ENCODE results near the gene TRIML2. TPM values are rescaled to one million over a fixed set of nuclear protein-coding genes. Genes with fewer than 3 reads are reported as not detected.

The TRIML2 gene, protein sequence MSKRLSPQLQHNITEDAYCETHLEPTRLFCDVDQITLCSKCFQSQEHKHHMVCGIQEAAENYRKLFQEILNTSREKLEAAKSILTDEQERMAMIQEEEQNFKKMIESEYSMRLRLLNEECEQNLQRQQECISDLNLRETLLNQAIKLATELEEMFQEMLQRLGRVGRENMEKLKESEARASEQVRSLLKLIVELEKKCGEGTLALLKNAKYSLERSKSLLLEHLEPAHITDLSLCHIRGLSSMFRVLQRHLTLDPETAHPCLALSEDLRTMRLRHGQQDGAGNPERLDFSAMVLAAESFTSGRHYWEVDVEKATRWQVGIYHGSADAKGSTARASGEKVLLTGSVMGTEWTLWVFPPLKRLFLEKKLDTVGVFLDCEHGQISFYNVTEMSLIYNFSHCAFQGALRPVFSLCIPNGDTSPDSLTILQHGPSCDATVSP
- 13.4 TPM for total RNA-seq (ENCODE audit: unreplicated experiment)
- long read RNA-seq, partial matches to known transcripts: 1 of 1 reads
- long read RNA-seq, other reads (novel, unspliced or antisense): 0 of 1 reads

DNA sequence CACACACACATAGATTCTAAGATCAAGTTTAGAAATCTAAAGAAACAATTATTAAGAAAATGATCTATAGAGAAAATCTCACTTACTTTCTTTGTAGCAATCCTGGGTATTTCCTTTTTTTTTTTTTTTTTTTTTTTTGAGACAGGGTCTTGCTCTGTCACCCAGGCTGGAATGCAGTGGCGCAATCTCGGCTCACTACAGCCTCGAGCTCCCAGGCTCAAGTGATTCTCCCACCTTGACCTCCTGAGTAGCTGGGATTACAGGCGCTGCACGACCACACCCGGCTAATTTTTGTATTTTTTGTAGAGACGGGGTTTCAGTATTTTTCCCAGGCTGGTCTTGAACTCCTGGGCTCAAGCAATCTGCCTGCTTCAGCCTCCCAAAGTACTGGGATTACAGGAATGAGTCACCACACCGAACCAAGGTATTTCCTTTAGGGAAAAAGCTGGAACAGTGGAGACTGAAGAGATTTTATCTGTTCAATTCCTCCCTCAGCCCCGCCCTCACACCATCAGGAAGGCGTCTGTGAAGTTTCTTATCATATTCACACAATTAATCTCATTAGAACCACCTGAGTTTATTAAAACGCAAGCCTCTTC, at the start of gene TRIML2:
Gene TRIML2, minus strand, starts transcription at position 447 of the 599 bp plus-strand sequence. CDS start 4,235 bp downstream, outside the sequence.
- Mint-ChIP-seq H3K4me1 (ENCODE audit: unreplicated experiment) (peaks cover 13% of the 10 kb centered on the region), H3K27ac (ENCODE audit: unreplicated experiment) (peak within 1 kb of the TSS; percentile 42), H3K9me3 (ENCODE audit: unreplicated experiment) (no peaks in the 10 kb centered on the region), H3K4me3 (ENCODE audit: unreplicated experiment) (peak within 1 kb of the TSS; percentile 61), H3K36me3 (ENCODE audit: low read depth, unreplicated experiment) (no peaks in the 10 kb centered on the region), H3K27me3 (ENCODE audit: unreplicated experiment) (peaks cover 2% of the 10 kb centered on the region)
- no peak for DNase-seq (ENCODE audit: low spot score)
- TF ChIP-seq, protein P1, sequence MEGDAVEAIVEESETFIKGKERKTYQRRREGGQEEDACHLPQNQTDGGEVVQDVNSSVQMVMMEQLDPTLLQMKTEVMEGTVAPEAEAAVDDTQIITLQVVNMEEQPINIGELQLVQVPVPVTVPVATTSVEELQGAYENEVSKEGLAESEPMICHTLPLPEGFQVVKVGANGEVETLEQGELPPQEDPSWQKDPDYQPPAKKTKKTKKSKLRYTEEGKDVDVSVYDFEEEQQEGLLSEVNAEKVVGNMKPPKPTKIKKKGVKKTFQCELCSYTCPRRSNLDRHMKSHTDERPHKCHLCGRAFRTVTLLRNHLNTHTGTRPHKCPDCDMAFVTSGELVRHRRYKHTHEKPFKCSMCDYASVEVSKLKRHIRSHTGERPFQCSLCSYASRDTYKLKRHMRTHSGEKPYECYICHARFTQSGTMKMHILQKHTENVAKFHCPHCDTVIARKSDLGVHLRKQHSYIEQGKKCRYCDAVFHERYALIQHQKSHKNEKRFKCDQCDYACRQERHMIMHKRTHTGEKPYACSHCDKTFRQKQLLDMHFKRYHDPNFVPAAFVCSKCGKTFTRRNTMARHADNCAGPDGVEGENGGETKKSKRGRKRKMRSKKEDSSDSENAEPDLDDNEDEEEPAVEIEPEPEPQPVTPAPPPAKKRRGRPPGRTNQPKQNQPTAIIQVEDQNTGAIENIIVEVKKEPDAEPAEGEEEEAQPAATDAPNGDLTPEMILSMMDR (IDR thresholded peaks at IDR 0.05; ENCODE audit: unreplicated experiment): no peak

DNA sequence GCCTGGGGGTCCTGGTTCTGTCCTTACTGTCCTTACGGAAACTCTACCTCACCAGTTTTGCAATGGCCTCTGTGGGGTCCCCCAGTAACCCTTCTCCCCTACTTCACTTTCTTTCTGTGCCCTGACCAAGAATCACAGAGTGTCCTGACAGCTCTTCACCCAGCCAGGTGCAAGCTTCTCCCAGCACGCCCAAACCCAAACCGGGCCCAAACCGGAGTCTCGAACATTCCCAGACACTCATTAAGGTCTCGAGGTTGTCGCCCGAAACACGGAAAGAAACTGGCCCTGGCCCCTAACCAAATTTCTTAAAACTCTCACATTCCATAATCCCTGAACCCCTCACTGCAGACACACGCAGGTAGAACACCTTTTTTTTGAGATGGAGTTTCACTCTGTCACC, 48.9 kb upstream of the TRIML2 start:
- Mint-ChIP-seq H3K27ac (ENCODE audit: unreplicated experiment) (no peak overlapping the region), H3K4me3 (ENCODE audit: unreplicated experiment) (no peak overlapping the region), H3K36me3 (ENCODE audit: low read depth, unreplicated experiment) (peaks cover 6% of the 10 kb centered on the region), H3K4me1 (ENCODE audit: unreplicated experiment) (peaks cover 5% of the 10 kb centered on the region), H3K27me3 (ENCODE audit: unreplicated experiment) (peaks cover 4% of the 10 kb centered on the region), H3K9me3 (ENCODE audit: unreplicated experiment) (peaks cover 7% of the 10 kb centered on the region)
- DNase-seq (ENCODE audit: low spot score): no peak
- TF ChIP-seq, protein P1 (IDR thresholded peaks at IDR 0.05; ENCODE audit: unreplicated experiment): no peak

DNA sequence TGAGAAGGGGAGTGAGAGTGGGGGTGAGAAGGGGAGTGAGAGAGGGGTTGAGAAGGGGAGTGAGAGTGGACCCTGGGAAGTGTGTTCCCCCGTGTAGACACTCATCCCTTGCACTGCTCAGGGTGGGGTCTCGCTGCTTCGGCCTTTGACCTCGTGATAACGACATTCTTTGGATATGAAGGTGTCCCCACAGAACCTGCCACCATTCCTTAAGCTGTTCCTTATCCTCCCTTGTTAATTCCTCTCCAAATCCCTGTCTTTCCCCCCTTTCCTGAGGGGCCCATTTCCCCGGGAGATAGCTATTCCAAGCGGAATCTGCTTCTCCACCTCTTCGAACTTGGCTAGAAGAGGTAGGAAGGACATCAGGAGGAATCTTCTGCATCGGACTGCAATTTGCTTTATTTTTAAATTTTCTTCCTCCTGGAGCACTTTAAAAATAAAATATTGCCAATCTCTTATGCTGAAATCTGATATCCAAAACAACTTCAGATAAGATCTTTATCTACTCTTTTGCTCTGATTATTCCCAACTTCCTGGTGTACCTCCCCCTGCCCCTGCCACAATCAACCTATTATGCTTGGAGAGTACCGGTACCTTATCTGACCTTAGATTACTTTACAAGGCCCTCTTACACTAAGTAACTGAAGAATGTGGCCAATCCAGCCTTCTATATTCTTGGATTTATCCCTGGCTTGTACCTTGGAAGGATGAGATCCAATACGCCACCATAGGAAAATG, 45.4 kb upstream of the TRIML2 start:
- DNase-seq (ENCODE audit: low spot score): no peak
- H3K27me3 Mint-ChIP-seq (ENCODE audit: unreplicated experiment): peaks cover 11% of the 10 kb centered on the region
- TF ChIP-seq, protein P1 (IDR thresholded peaks at IDR 0.05; ENCODE audit: unreplicated experiment): no peak
- H3K4me3 Mint-ChIP-seq (ENCODE audit: unreplicated experiment): peak overlapping the region; percentile 73
- H3K9me3 Mint-ChIP-seq (ENCODE audit: unreplicated experiment): peaks cover 13% of the 10 kb centered on the region
- H3K36me3 Mint-ChIP-seq (ENCODE audit: low read depth, unreplicated experiment): peaks cover 6% of the 10 kb centered on the region
- no peaks in the 10 kb centered on the region for H3K4me1 Mint-ChIP-seq (ENCODE audit: unreplicated experiment)
- H3K27ac Mint-ChIP-seq (ENCODE audit: unreplicated experiment): no peak overlapping the region

DNA sequence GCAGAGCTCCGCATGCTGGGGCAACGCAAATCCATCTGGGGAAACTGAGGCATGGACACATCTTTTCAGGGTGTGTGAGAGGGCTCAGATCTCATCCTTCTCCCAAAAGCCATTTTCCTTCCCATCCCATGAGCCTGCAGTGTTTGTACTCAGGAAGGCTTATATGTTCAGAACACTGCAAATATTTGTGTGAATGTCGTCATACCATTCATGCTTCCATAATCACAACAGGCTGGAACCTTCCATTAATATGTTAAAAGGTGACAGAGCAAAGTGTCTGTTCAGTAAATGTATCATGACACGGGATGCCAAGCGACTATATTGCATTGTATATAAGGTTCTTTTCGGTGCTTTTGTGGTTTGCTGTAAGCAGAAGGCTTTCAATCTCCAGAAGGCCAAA, 38.4 kb upstream of the TRIML2 start:
- H3K9me3 Mint-ChIP-seq (ENCODE audit: unreplicated experiment): peaks cover 6% of the 10 kb centered on the region
- no peak overlapping the region for H3K4me3 Mint-ChIP-seq (ENCODE audit: unreplicated experiment)
- H3K4me1 Mint-ChIP-seq (ENCODE audit: unreplicated experiment): peaks cover 14% of the 10 kb centered on the region
- H3K27me3 Mint-ChIP-seq (ENCODE audit: unreplicated experiment): peaks cover 7% of the 10 kb centered on the region
- TF ChIP-seq, protein P1 (IDR thresholded peaks at IDR 0.05; ENCODE audit: unreplicated experiment): no peak
- DNase-seq (ENCODE audit: low spot score): no peak
- H3K36me3 Mint-ChIP-seq (ENCODE audit: low read depth, unreplicated experiment): peaks cover 3% of the 10 kb centered on the region
- no peak overlapping the region for H3K27ac Mint-ChIP-seq (ENCODE audit: unreplicated experiment)
